HG03039 (cell line): ENCODE measurements around the gene LRRC26.
A peak's percentile ranks its signal among the peaks of the same experiment; 100 is the strongest.

Experiments used
- ATAC-seq: cut with Tn5 transposase; IDR thresholded peaks from one replicate; pipeline ENCODE4 v1.9.1; 2021; ENCODE audit warnings: mild to moderate bottlenecking, moderate library complexity; ENCODE audit not compliant: unreplicated experiment

Gene LRRC26

GRCh38 chr9:137157618-137158415, 12.0 kb downstream of the LRRC26 start:
- no peak for ATAC-seq

GRCh38 chr9:137156567-137157375, 13.1 kb downstream of the LRRC26 start:
- no peak for ATAC-seq

- no peak for ATAC-seq
These were observed 16.9 kb downstream of the LRRC26 start for GRCh38 chr9:137152844-137153405.

GRCh38 chr9:137150617-137151457, 19.0 kb downstream of the LRRC26 start:
- ATAC-seq = peak; percentile 37

GRCh38 chr9:137149942-137150616, 19.8 kb downstream of the LRRC26 start:
- peak; percentile 20 for ATAC-seq

GRCh38 chr9:137149363-137149762, 20.5 kb downstream of the LRRC26 start:
- ATAC-seq = no peak

GRCh38 chr9:137148661-137149060, 21.2 kb downstream of the LRRC26 start:
- no peak for ATAC-seq

GRCh38 chr9:137148242-137148641, 21.6 kb downstream of the LRRC26 start:
- ATAC-seq = no peak

GRCh38 chr9:137147793-137148160, 22.1 kb downstream of the LRRC26 start:
- no peak for ATAC-seq

- no peak for ATAC-seq
These were observed 22.6 kb downstream of the LRRC26 start for GRCh38 chr9:137147091-137147792.

- no peak for ATAC-seq
These were observed 23.3 kb downstream of the LRRC26 start for GRCh38 chr9:137146527-137146918.

- ATAC-seq = no peak
These were observed 23.9 kb downstream of the LRRC26 start for GRCh38 chr9:137145731-137146526.

GRCh38 chr9:137143459-137143858, 26.4 kb downstream of the LRRC26 start:
- no peak for ATAC-seq

- ATAC-seq = no peak
These were observed 27.6 kb downstream of the LRRC26 start for GRCh38 chr9:137141976-137142936.

GRCh38 chr9:137141050-137141810, 28.6 kb downstream of the LRRC26 start:
- no peak for ATAC-seq

- no peak for ATAC-seq
These were observed 29.5 kb downstream of the LRRC26 start for GRCh38 chr9:137140151-137141012.
